HG03108 (cell line): ENCODE data around the gene TBC1D32.
"Not testable (repeated sequence)": the region's sequence is repeated elsewhere in the genome, so short reads cannot be mapped to it uniquely, and the experiment has no call there.

ENCODE experiments used
- ATAC-seq: cut with Tn5 transposase; IDR thresholded peaks from one replicate; pipeline ENCODE4 v1.9.1; 2021; ENCODE audit warnings: moderate library complexity; ENCODE audit not compliant: unreplicated experiment

Gene TBC1D32

GRCh38 chr6:121333694-121334093 is 586 bp downstream of the TBC1D32 start:
- not testable (repeated sequence) for ATAC-seq

- no peak for ATAC-seq
These were observed 1.1 kb downstream of the TBC1D32 start for GRCh38 chr6:121333196-121333595.

- no peak for ATAC-seq
These were observed 3.8 kb downstream of the TBC1D32 start for GRCh38 chr6:121330516-121330915.

GRCh38 chr6:121321282-121321681 is 13.0 kb downstream of the TBC1D32 start:
- no peak for ATAC-seq

- ATAC-seq, result no peak
These were observed 14.7 kb downstream of the TBC1D32 start for GRCh38 chr6:121319603-121320002.

- ATAC-seq, result no peak
These were observed 15.1 kb downstream of the TBC1D32 start for GRCh38 chr6:121319112-121319553.

GRCh38 chr6:121314381-121315112 is 19.7 kb downstream of the TBC1D32 start:
- no peak for ATAC-seq

- ATAC-seq, result not testable (repeated sequence)
These were observed 22.5 kb downstream of the TBC1D32 start for GRCh38 chr6:121311814-121312213.

GRCh38 chr6:121310495-121310894 is 23.8 kb downstream of the TBC1D32 start:
- ATAC-seq, result no peak

GRCh38 chr6:121309768-121310469 is 24.4 kb downstream of the TBC1D32 start:
- no peak for ATAC-seq

GRCh38 chr6:121305957-121306607 is 28.2 kb downstream of the TBC1D32 start:
- ATAC-seq, result peak; percentile 82

- no peak for ATAC-seq
These were observed 31.4 kb downstream of the TBC1D32 start for GRCh38 chr6:121302882-121303281.

GRCh38 chr6:121301156-121301555 is 33.1 kb downstream of the TBC1D32 start:
- ATAC-seq, result not testable (repeated sequence)

- ATAC-seq, result no peak
These were observed 36.6 kb downstream of the TBC1D32 start for GRCh38 chr6:121297694-121298093.

- ATAC-seq, result no peak
These were observed 49.2 kb downstream of the TBC1D32 start for GRCh38 chr6:121285041-121285440.

GRCh38 chr6:121274666-121275295 is 59.5 kb downstream of the TBC1D32 start:
- ATAC-seq, result no peak

- no peak for ATAC-seq
These were observed 70.5 kb downstream of the TBC1D32 start for GRCh38 chr6:121263742-121264141.

GRCh38 chr6:121260651-121261102 is 73.6 kb downstream of the TBC1D32 start:
- ATAC-seq, result no peak

GRCh38 chr6:121247386-121247785 is 86.9 kb downstream of the TBC1D32 start:
- no peak for ATAC-seq

GRCh38 chr6:121242386-121242785 is 91.9 kb downstream of the TBC1D32 start:
- no peak for ATAC-seq

- no peak for ATAC-seq
These were observed 96.4 kb downstream of the TBC1D32 start for GRCh38 chr6:121237859-121238258.
